ENCODE results near the gene SRCIN1.

- TF ChIP-seq CTCF (IDR thresholded peaks at IDR 0.05) (no peak), EZH2 (IDR thresholded peaks at IDR 0.05; ENCODE audit: borderline replicate concordance, insufficient read depth, low read depth, low read length, poor library complexity, severe bottlenecking) (no peak)
These were observed 3.3 kb downstream of the SRCIN1 start for GRCh38 chr17:38602453-38602852.

Measured in B cell (primary cell).